RKO (cell line): ENCODE data around the gene MFSD11.
"Not testable (repeated sequence)": the region's sequence is repeated elsewhere in the genome, so short reads cannot be mapped to it uniquely, and the experiment has no call there.

Source experiments
- DNase-seq: peaks from one replicate; pipeline ENCODE4 v3.0.0-alpha.2; 2016; ENCODE audit warnings: low spot score

MFSD11 gene

GRCh38 chr17:76709077-76709950 is 28.6 kb upstream of the MFSD11 start:
- peak; percentile 96 for DNase-seq

- DNase-seq, result not testable (repeated sequence)
Observed at GRCh38 chr17:76709951-76710862, 27.7 kb upstream of the MFSD11 start.

- DNase-seq, result peak; percentile 72
Observed at GRCh38 chr17:76710863-76711611, 26.9 kb upstream of the MFSD11 start, which contains the start of gene MXRA7. Gene MXRA7 (minus strand): TSS chr17:76710965. CDS start chr17:76710946, 19 bp downstream.

GRCh38 chr17:76712321-76712720 is 25.6 kb upstream of the MFSD11 start:
- DNase-seq, result not testable (repeated sequence)

- DNase-seq, result no peak
Observed at GRCh38 chr17:76713765-76714164, 24.2 kb upstream of the MFSD11 start.

- DNase-seq, result no peak
Observed at GRCh38 chr17:76714336-76714735, 23.6 kb upstream of the MFSD11 start.

GRCh38 chr17:76714822-76715495 is 23.0 kb upstream of the MFSD11 start:
- peak; percentile 59 for DNase-seq

- DNase-seq, result no peak
Observed at GRCh38 chr17:76715496-76715830, 22.5 kb upstream of the MFSD11 start.

GRCh38 chr17:76716146-76716838 is 21.6 kb upstream of the MFSD11 start:
- peak; percentile 86 for DNase-seq

- no peak for DNase-seq
Observed at GRCh38 chr17:76716839-76717215, 21.1 kb upstream of the MFSD11 start.

GRCh38 chr17:76718516-76718915 is 19.4 kb upstream of the MFSD11 start:
- no peak for DNase-seq

- DNase-seq, result no peak
Observed at GRCh38 chr17:76720211-76720610, 17.7 kb upstream of the MFSD11 start.

- DNase-seq, result no peak
Observed at GRCh38 chr17:76720941-76721340, 17.0 kb upstream of the MFSD11 start.

GRCh38 chr17:76721463-76721862 is 16.5 kb upstream of the MFSD11 start:
- DNase-seq, result no peak

GRCh38 chr17:76722279-76722678 is 15.6 kb upstream of the MFSD11 start:
- DNase-seq, result no peak

- not testable (repeated sequence) for DNase-seq
Observed at GRCh38 chr17:76722977-76723376, 14.9 kb upstream of the MFSD11 start.

- no peak for DNase-seq
Observed at GRCh38 chr17:76723812-76724211, 14.1 kb upstream of the MFSD11 start.

GRCh38 chr17:76725580-76726230 is 12.2 kb upstream of the MFSD11 start:
- DNase-seq, result peak; percentile 62

- DNase-seq, result peak; percentile 96
Observed at GRCh38 chr17:76726231-76726775, 11.6 kb upstream of the MFSD11 start, which contains the start of gene JMJD6. Gene JMJD6 (minus strand): TSS chr17:76726606. CDS start chr17:76726475, 131 bp downstream.
